CD4-positive, alpha-beta T cell (primary cell): ENCODE measurements around the gene WEE1. TPM values are rescaled to one million over a fixed set of nuclear protein-coding genes. Genes with fewer than 3 reads are reported as not detected.

Source experiments
- ATAC-seq: fragments of 200-7000 bp; cut with Tn5 transposase; one replicate; pipeline ENCODE4 v1.10.0; 2022; ENCODE audit warnings: mild to moderate bottlenecking; ENCODE audit not compliant: poor library complexity
- CTCF ChIA-PET: fragments of 350-600 bp; sonication (Branson Sonifier 250); formaldehyde crosslinking; loops from one replicate; lab custom pipeline; 2021; ENCODE audit warnings: antibody characterized with exemption, inconsistent platforms; lab: Charles Lee
- POLR2A ChIA-PET: fragments of 350-600 bp; sonication (Branson Sonifier 250); formaldehyde crosslinking; loops from one replicate; lab custom pipeline; 2021; ENCODE audit warnings: antibody characterized with exemption, inconsistent platforms; lab: Charles Lee
- DNase-seq, 14 experiments: peaks; one replicate each; pipeline ENCODE4 v3.0.0-alpha.2; 2013 to 2020; ENCODE audit warnings: mixed read lengths in 2 of 14
- H3K27ac ChIP-seq, 2 donors: one replicate each; pipeline versions ENCODE4 v1.5.1 to v1.7.0; 2013; ENCODE audit warnings: low read length in 2 of 2, low read depth in 1 of 2, mild to moderate bottlenecking in 1 of 2
- H3K27me3 ChIP-seq, 2 experiments: 1 replicate in 1 of 2; 2 replicates in 1 of 2; pipeline versions ENCODE4 v1.6.1 to v1.7.0; 2013; ENCODE audit warnings: low read length in 2 of 2, control low read depth in 1 of 2, mild to moderate bottlenecking in 1 of 2, moderate library complexity in 1 of 2; ENCODE audit not compliant: insufficient read depth in 2 of 2, control insufficient read depth in 1 of 2
- H3K36me3 ChIP-seq: one replicate; pipeline ENCODE4 v1.6.1; 2013; ENCODE audit warnings: low read length, control low read depth; ENCODE audit not compliant: insufficient read depth
- H3K4me1 ChIP-seq: one replicate; pipeline ENCODE4 v1.6.1; 2013; ENCODE audit warnings: low read length, control low read depth; ENCODE audit not compliant: insufficient read depth
- H3K4me3 ChIP-seq: one replicate; pipeline ENCODE4 v1.5.1; 2013; ENCODE audit warnings: mild to moderate bottlenecking, low read length, moderate library complexity
- H3K9me3 ChIP-seq, 2 experiments: 1 replicate in 1 of 2; 2 replicates in 1 of 2; pipeline versions ENCODE4 v1.6.1 to v1.7.0; 2013; ENCODE audit warnings: low read length in 2 of 2, mild to moderate bottlenecking in 2 of 2, control low read depth in 1 of 2, moderate library complexity in 1 of 2; ENCODE audit not compliant: control insufficient read depth in 1 of 2, insufficient read depth in 1 of 2
- H3K27ac Mint-ChIP-seq: one replicate; pipeline ENCODE4 v1.8.0; 2020; ENCODE audit warnings: mixed read lengths
- H3K27me3 Mint-ChIP-seq: one replicate; pipeline ENCODE4 v1.8.0; 2021; ENCODE audit warnings: mixed read lengths
- H3K36me3 Mint-ChIP-seq: one replicate; pipeline ENCODE4 v1.8.0; 2021; ENCODE audit warnings: low read depth, mixed read lengths
- H3K4me1 Mint-ChIP-seq: one replicate; pipeline ENCODE4 v1.8.0; 2021; ENCODE audit warnings: low read depth, mixed read lengths
- H3K4me3 Mint-ChIP-seq: one replicate; pipeline ENCODE4 v1.8.0; 2020; ENCODE audit warnings: mild to moderate bottlenecking, mixed read lengths
- H3K9me3 Mint-ChIP-seq: one replicate; pipeline ENCODE4 v1.8.0; 2020; ENCODE audit warnings: mixed read lengths
- intact Hi-C, 2 experiments: fragments of 100-400 bp; cut with DNase I in 1 of 2; cut with micrococcal nuclease in 1 of 2; formaldehyde crosslinking; loops; one replicate each; pipeline versions ENCODE4 v1.15.1 to v1.9.0; 2023 to 2025; cut with DNase I, micrococcal nuclease
- total RNA-seq, 174 experiments: library from RNA in 2 of 174; stranded (reverse) in 2 of 174; gene quantifications; one replicate each; pipeline ENCODE4 v1.2.3 and lab custom pipeline; 2021 to 2026
- TF ChIP-seq, protein P1 (sequence below): fragments of 200-600 bp; IDR thresholded peaks from one replicate; pipeline ENCODE4 v1.8.0; 2022; ENCODE audit warnings: antibody characterized with exemption, mild to moderate bottlenecking

Gene WEE1
- total RNA-seq, 2 experiments from 2014 or later = 9.3 to 10.7 TPM

DNA sequence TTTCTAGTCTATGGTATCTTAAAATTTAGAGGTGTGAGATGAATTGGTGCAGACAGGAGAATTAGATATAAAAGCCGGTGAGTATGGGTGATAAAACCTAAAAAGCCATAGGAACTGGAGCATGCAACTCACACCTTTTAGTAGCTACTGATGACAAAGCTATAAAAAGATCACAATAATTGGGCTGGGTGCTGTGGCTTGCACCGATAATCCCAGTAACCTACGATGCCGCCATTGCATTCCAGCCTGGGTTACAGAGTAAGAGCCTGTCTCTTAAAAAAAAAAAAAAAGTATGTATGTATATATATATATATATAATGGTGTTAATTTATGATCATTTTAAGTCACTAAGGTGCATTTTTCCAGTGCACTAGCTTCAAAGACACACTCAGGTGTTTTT is 17.2 kb downstream of the WEE1 start:
- Mint-ChIP-seq H3K4me1 (no peaks in the 10 kb centered on the region), H3K27ac (no peak overlapping the region), H3K4me3 (no peak overlapping the region), H3K36me3 (no peaks in the 10 kb centered on the region), H3K9me3 (no peaks in the 10 kb centered on the region), H3K27me3 (no peaks in the 10 kb centered on the region)
- ATAC-seq (no peak), DNase-seq (no peak)
- ChIA-PET POLR2A (no interaction called here), CTCF (no interaction called here)
- TF ChIP-seq, protein P1, sequence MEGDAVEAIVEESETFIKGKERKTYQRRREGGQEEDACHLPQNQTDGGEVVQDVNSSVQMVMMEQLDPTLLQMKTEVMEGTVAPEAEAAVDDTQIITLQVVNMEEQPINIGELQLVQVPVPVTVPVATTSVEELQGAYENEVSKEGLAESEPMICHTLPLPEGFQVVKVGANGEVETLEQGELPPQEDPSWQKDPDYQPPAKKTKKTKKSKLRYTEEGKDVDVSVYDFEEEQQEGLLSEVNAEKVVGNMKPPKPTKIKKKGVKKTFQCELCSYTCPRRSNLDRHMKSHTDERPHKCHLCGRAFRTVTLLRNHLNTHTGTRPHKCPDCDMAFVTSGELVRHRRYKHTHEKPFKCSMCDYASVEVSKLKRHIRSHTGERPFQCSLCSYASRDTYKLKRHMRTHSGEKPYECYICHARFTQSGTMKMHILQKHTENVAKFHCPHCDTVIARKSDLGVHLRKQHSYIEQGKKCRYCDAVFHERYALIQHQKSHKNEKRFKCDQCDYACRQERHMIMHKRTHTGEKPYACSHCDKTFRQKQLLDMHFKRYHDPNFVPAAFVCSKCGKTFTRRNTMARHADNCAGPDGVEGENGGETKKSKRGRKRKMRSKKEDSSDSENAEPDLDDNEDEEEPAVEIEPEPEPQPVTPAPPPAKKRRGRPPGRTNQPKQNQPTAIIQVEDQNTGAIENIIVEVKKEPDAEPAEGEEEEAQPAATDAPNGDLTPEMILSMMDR = no peak
- Histone ChIP-seq H3K4me3 (no peak overlapping the region), H3K27ac (no peak overlapping the region), H3K4me1 (no peaks in the 10 kb centered on the region), H3K27me3 (no peaks in the 10 kb centered on the region), H3K36me3 (peaks cover 9% of the 10 kb centered on the region), H3K9me3 (no peaks in the 10 kb centered on the region)
- intact Hi-C loops = no loop called here

DNA sequence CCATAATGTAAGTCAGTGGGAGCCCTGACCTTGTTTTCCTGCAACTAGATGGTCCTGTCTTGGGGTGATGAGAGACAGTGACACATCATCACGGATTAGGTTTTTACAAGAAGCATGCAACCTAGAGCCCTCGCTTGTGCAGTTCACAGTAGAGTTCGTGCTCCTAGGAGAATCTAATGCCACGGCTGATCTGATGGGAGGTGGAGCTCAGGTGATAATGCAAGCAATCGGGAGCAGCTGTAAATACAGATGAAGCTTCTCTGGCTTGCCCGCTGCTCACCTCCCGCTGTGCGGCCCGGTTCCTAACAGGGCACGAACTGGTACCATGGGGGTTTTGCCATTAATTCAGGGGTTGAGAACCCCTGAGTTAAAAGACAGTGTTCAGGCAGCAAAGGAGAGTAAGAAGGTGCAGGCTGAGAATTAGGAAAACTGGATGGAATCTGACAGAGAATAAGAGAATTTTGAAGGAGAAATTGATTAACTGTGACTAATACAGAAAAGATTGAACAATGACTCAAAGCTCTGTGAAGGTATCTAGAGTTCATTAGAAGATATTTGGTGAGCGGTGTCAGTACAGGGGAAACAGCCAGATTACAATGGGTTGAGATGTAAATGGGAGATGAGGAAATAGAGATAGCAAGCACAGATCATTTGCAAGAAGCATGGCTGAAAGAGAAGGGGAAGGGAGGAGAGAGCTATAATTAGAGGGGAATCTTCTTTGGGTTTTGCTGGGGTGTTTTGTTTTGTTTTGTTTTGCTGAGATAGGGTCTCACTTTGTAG is 21.0 kb downstream of the WEE1 start:
- Mint-ChIP-seq H3K9me3 (no peaks in the 10 kb centered on the region), H3K27ac (no peak overlapping the region), H3K4me1 (no peaks in the 10 kb centered on the region), H3K4me3 (no peak overlapping the region), H3K27me3 (no peaks in the 10 kb centered on the region), H3K36me3 (no peaks in the 10 kb centered on the region)
- CTCF ChIA-PET = no interaction called here
- Histone ChIP-seq H3K36me3 (no peaks in the 10 kb centered on the region), H3K27ac (no peak overlapping the region), H3K4me3 (no peak overlapping the region), H3K27me3 (no peaks in the 10 kb centered on the region), H3K9me3 (no peaks in the 10 kb centered on the region), H3K4me1 (no peaks in the 10 kb centered on the region)
- DNase-seq = no peak
- POLR2A ChIA-PET = no interaction called here
- ATAC-seq = no peak
- intact Hi-C loops = no loop called here
- TF ChIP-seq, protein P1 = no peak

DNA sequence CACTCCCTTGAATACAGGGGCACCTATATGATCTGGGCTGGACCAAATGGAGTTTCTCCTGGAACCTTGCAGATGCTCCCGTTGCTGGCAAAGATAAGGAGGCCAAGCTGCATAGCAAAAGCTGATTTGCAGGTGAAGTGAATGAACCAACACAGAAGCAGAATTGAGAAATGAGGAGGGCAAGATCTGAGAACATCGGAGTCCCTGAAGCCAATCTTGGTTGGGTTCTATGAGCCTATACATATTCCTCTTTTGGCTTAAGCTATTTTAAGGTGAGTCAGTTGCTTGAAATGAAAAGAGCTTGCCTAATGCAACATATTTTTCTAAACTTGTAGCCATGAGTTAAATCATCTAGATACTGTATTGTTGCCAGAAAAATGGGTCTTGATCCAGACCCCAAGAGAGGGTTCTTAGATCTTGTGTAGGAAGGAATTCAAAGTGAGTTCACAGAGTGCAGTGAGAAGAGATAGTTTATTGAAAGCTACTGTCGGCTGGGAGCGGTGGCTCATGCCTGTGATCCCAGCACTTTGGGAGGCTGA is 23.5 kb downstream of the WEE1 start:
- Mint-ChIP-seq H3K9me3 (peaks cover 3% of the 10 kb centered on the region), H3K27me3 (no peaks in the 10 kb centered on the region), H3K36me3 (no peaks in the 10 kb centered on the region), H3K4me1 (peaks cover 16% of the 10 kb centered on the region), H3K27ac (no peak overlapping the region), H3K4me3 (no peak overlapping the region)
- Histone ChIP-seq H3K36me3 (no peaks in the 10 kb centered on the region), H3K9me3 (no peaks in the 10 kb centered on the region), H3K4me1 (peaks cover 16% of the 10 kb centered on the region), H3K27ac (no peak overlapping the region), H3K27me3 (no peaks in the 10 kb centered on the region), H3K4me3 (no peak overlapping the region)
- intact Hi-C loops = no loop called here
- ChIA-PET POLR2A (interaction anchor here (1.4 kb wide), 1 partner anchor 24 kb away, joined by 3 read pairs; the partner anchor contains the start of gene WEE1), CTCF (no interaction called here)
- DNase-seq = no peak
- ATAC-seq = no peak
- TF ChIP-seq, protein P1 = no peak
